ENCODE results near the gene CHST3.
"Not testable (repeated sequence)": the region's sequence is repeated elsewhere in the genome, so short reads cannot be mapped to it uniquely, and the experiment has no call there.

The CHST3 gene

DNA sequence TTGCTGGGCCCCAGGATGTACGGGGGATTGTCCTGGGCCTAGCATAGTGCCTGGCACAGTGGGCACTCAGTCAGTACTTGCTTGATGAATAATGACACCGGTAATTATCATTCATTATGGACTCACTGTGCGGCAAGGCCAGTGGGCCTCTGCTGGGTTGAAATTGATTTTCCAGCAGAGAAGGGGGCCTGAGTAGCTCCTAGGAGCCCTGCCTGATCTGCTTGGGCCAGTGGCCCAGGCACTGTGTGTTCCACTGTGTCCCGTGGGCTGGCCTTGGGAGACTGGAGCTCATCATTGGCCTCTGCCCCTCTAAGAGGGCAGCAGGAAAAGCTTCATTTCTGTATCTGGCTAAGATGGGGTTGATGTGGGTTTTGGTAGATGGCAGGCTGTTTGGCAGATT is 1.4 kb downstream of the CHST3 start:
- ATAC-seq, result 0 out of 3 replicates have a peak, but pooled peaks have one; percentile 11
- TF ChIP-seq, protein P1, sequence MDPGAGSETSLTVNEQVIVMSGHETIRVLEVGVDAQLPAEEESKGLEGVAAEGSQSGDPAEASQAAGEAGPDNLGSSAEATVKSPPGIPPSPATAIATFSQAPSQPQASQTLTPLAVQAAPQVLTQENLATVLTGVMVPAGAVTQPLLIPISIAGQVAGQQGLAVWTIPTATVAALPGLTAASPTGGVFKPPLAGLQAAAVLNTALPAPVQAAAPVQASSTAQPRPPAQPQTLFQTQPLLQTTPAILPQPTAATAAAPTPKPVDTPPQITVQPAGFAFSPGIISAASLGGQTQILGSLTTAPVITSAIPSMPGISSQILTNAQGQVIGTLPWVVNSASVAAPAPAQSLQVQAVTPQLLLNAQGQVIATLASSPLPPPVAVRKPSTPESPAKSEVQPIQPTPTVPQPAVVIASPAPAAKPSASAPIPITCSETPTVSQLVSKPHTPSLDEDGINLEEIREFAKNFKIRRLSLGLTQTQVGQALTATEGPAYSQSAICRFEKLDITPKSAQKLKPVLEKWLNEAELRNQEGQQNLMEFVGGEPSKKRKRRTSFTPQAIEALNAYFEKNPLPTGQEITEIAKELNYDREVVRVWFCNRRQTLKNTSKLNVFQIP (CRISPR knock-in tag; IDR thresholded peaks at IDR 0.05; ENCODE audit: borderline replicate concordance, low read depth), result no peak
- no peak for TF ChIP-seq ZFP3 (CRISPR knock-in tag; IDR thresholded peaks at IDR 0.05)
- no peak for TF ChIP-seq ISL1 (CRISPR knock-in tag; IDR thresholded peaks at IDR 0.05)
- no peak for TF ChIP-seq OSR1 (CRISPR knock-in tag; IDR thresholded peaks at IDR 0.05)
- no peak for TF ChIP-seq ZNF70 (CRISPR knock-in tag; IDR thresholded peaks at IDR 0.05)
- no peak for TF ChIP-seq SNAI2 (CRISPR knock-in tag; IDR thresholded peaks at IDR 0.05)
- no peak for TF ChIP-seq ZNF8 (CRISPR knock-in tag; IDR thresholded peaks at IDR 0.05)
- no peak for TF ChIP-seq ZC3H10 (CRISPR knock-in tag; IDR thresholded peaks at IDR 0.05)
- no peak for TF ChIP-seq CSDC2 (CRISPR knock-in tag; IDR thresholded peaks at IDR 0.05)
- no peak for TF ChIP-seq RARB (CRISPR knock-in tag; IDR thresholded peaks at IDR 0.05)
- TF ChIP-seq PPARA (CRISPR knock-in tag; IDR thresholded peaks at IDR 0.05; ENCODE audit: borderline replicate concordance), result no peak
- no peak for TF ChIP-seq BACH2 (CRISPR knock-in tag; IDR thresholded peaks at IDR 0.05; ENCODE audit: borderline replicate concordance)
- no peak for TF ChIP-seq ZNF565 (CRISPR knock-in tag; conservative IDR thresholded peaks at IDR 0.05; ENCODE audit: low read depth)
- no peak for TF ChIP-seq ZFP30 (CRISPR knock-in tag; IDR thresholded peaks at IDR 0.05)
- TF ChIP-seq, protein P2, sequence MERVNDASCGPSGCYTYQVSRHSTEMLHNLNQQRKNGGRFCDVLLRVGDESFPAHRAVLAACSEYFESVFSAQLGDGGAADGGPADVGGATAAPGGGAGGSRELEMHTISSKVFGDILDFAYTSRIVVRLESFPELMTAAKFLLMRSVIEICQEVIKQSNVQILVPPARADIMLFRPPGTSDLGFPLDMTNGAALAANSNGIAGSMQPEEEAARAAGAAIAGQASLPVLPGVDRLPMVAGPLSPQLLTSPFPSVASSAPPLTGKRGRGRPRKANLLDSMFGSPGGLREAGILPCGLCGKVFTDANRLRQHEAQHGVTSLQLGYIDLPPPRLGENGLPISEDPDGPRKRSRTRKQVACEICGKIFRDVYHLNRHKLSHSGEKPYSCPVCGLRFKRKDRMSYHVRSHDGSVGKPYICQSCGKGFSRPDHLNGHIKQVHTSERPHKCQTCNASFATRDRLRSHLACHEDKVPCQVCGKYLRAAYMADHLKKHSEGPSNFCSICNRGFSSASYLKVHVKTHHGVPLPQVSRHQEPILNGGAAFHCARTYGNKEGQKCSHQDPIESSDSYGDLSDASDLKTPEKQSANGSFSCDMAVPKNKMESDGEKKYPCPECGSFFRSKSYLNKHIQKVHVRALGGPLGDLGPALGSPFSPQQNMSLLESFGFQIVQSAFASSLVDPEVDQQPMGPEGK (CRISPR knock-in tag; IDR thresholded peaks at IDR 0.05; ENCODE audit: borderline replicate concordance), result no peak

DNA sequence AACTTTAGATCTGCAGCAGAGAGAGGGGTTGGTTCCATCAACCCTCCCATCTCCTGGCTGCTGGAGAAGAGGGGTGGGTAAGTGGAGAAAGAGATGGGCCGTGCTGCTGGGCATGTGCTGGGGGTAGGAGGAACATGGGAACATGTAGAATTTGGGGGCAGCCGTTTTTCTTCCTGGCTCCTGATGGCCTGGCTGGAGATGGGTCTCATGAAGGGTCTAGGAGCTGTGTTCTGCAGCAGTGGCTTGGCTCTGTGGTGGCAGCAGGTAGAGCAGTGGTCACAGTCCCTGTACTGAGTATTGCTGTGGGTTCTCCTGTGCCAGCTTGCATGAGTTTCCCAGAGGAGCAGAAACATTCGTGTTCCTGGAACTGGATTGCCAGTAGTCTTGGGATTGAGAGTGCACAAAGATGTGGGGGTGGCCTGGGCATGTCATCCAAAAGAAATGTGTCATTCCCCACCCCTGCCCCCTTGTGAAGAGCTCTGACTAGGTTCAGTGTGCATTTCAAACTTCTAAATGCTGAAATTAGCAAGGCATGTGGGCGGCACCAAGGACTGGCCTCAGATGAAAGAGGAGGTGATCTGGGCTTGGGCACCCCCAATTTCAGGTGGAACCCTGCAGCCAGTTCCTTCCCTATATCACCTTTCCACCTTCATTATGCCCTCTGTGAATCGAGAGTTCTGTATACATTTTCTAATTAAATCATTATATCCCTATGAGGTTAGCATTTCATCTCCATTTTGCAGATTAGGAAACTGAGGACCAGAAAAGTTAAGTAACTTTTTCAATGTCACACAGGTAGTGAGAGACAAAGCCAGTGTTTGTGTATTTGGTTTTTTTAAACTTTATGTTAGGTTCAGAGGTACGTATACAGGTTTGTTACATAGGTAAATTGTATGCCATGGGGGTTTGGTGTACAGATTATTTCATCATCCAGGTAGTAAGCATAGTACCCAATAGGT is 2.1 kb downstream of the CHST3 start:
- TF ChIP-seq, protein P1 (CRISPR knock-in tag; IDR thresholded peaks at IDR 0.05; ENCODE audit: borderline replicate concordance, low read depth), result no peak
- TF ChIP-seq TOX (CRISPR knock-in tag; IDR thresholded peaks at IDR 0.05; ENCODE audit: borderline replicate concordance) (no peak), RARB (CRISPR knock-in tag; IDR thresholded peaks at IDR 0.05) (no peak), ARNTL (CRISPR knock-in tag; IDR thresholded peaks at IDR 0.05; ENCODE audit: borderline replicate concordance, low read depth) (no peak), SNAI2 (CRISPR knock-in tag; IDR thresholded peaks at IDR 0.05) (no peak), GLIS3 (CRISPR knock-in tag; IDR thresholded peaks at IDR 0.05) (no peak), ZNF565 (CRISPR knock-in tag; conservative IDR thresholded peaks at IDR 0.05; ENCODE audit: low read depth) (no peak), CSDC2 (CRISPR knock-in tag; IDR thresholded peaks at IDR 0.05) (no peak), ZNF70 (CRISPR knock-in tag; IDR thresholded peaks at IDR 0.05) (no peak), ZFP3 (CRISPR knock-in tag; IDR thresholded peaks at IDR 0.05) (no peak), ZC3H10 (CRISPR knock-in tag; IDR thresholded peaks at IDR 0.05) (no peak)
- TF ChIP-seq, protein P3, sequence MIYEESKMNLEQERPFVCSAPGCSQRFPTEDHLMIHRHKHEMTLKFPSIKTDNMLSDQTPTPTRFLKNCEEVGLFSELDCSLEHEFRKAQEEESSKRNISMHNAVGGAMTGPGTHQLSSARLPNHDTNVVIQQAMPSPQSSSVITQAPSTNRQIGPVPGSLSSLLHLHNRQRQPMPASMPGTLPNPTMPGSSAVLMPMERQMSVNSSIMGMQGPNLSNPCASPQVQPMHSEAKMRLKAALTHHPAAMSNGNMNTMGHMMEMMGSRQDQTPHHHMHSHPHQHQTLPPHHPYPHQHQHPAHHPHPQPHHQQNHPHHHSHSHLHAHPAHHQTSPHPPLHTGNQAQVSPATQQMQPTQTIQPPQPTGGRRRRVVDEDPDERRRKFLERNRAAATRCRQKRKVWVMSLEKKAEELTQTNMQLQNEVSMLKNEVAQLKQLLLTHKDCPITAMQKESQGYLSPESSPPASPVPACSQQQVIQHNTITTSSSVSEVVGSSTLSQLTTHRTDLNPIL (CRISPR knock-in tag; IDR thresholded peaks at IDR 0.05; ENCODE audit: low read depth), result no peak
- TF ChIP-seq, protein P2 (CRISPR knock-in tag; IDR thresholded peaks at IDR 0.05; ENCODE audit: borderline replicate concordance), result no peak
- ATAC-seq, result no peak

DNA sequence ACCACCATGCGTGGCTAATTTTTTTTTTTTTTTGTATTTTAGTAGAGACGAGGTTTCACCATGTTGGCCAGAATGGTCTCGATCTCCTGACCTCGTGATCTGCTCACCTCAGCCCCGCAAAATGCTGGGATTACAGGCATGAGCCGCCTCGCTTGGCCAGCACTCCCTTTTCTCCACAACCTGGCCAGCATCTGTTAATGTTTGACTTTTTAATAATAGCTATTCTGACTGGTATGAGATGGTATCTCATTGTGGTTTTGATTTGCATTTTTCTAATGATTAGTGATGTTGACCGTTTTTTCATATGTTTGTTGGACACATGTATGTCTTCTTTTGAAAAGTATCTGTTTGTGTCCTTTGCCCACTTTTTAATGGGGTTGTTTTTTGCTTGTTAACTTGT is 3.8 kb downstream of the CHST3 start:
- not testable (repeated sequence) for ATAC-seq

All from SK-N-SH treated with all-trans-retinoic acid at 6 μM for 48 hours (cell line).